Lower leg skin (tissue), 3 donors: ENCODE measurements around the gene VWA8.

ENCODE experiments used
- CTCF ChIP-seq, 3 donors: fragments of 450-650 bp; IDR thresholded peaks; one replicate each; pipeline ENCODE4 v1.5.1; 2016; ENCODE audit warnings: antibody characterized with exemption in 3 of 3, mild to moderate bottlenecking in 3 of 3, moderate library complexity in 2 of 3
- POLR2A ChIP-seq, 2 donors: fragments of 450-650 bp; IDR thresholded peaks; one replicate each; pipeline ENCODE4 v1.6.1; 2016 to 2017; ENCODE audit warnings: antibody characterized with exemption in 2 of 2, mild to moderate bottlenecking in 1 of 2, moderate library complexity in 1 of 2

- no peak for TF ChIP-seq CTCF (IDR thresholded peaks at IDR 0.05)
- TF ChIP-seq POLR2A (IDR thresholded peaks at IDR 0.05), result no peak
Observed at GRCh38 chr13:41811588-41812021, 149.3 kb downstream of the VWA8 start.
